Activated effector memory CD4-positive, alpha-beta T cell treated with Interleukin-2 at 50 U/mL for 16 hours (primary cell): ENCODE data around the gene SLA2.
"Not testable (repeated sequence)": the region's sequence is repeated elsewhere in the genome, so short reads cannot be mapped to it uniquely, and the experiment has no call there.

ENCODE experiments used
- DNase-seq: peaks from one replicate; pipeline ENCODE4 v3.0.0-alpha.2; 2020

SLA2 gene

DNA sequence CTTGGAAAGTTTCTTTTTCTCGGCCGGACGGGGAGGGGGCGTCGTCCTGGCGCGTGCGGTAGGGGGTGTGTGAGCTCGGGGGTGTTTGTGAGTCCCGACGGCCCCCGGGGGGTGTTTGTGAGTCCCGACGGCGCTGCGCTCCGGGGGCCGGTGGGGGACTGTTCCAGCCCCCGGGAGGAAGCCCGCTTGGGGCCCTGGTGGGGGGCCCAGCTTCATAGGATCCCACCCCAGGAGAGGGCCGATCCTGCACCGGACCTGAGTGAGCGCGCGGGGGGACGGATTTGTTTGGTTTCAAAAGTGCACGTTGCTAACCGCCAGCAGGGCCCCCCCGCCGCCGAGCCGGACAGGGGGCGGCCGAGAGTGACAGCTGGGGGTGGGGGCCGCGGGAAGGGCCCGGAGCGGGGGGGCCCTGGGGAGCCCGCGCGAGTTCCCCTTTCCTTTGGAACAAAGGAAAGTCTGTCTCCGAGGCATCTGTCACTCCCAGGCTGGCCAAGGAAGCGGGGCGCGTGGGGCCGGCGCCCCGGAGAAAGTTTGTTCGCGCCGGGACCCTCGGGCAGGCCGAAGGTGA is 72.1 kb downstream of the SLA2 start:
- DNase-seq = no peak

DNA sequence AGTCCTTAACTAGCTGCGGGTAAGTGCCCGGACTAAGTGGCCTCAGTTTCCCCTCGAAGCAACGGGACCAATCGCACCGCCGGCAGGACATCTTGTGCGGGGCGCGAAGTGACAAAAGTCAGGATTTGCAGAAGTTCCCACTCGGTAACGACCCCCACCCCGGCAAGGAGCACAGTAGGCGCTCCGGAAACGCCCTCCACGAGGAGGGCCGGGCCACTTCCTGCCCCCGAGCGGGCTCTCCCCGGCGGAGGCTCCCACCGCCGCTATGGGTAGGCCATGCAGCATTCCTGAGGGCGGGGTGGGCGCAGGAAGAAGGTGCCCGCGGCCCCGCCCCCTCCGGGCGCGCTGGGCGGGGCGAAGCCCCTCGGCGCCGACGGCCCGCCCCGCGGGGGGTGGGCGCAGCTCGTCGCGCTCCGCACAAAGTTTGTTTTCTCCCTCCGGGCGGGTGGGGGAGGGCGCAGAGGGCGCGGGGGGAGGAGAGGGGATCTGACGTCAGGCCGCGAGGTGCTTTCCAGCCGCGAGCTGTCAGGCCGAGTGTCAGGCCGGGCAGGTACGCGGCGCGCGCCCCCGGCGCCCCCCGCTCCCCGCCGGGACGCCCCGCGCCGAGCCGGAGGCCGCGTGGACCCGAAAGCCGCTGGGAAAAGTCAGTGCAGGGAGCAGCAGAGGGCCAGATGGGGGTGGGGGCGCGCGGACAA is 72.7 kb downstream of the SLA2 start, which contains the start of gene TGIF2:
TGIF2 (plus strand) TSS at position 495 of the 695 bp plus-strand sequence. CDS start 5,178 bp downstream, outside the sequence.
- peak; percentile 80 for DNase-seq

GRCh38 chr20:36572701-36573102 is 73.3 kb downstream of the SLA2 start:
- peak; percentile 45 for DNase-seq

- DNase-seq = no peak
Observed at GRCh38 chr20:36571564-36572504, 74.2 kb downstream of the SLA2 start.

DNA sequence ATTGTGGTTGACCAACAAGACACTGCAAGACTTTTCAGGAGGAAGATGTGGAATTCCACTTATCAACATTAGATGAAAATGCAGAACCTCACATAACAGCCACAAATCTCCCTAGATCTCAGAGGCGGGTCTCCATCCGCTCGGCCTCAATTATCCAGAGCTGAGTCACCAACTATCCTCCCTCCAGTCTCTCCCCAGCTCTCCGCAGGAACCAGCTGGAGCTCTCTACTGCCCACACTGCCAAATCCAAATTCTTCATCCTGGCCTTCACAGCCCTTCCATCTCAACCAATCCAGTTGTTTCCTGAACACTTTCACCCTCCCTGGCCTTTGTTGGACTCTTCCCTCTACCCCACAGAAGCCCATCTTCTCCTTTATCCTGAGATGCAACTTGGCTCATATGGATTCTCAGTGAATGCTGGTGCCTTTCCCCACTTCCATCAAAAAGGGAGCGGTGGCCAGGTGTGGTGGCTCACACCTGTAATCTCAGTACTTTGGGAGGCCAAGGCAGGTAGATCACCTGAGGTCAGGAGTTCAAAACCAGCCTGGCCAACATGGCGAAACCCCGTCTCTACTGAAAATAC is 76.1 kb downstream of the SLA2 start:
- DNase-seq = no peak

DNA sequence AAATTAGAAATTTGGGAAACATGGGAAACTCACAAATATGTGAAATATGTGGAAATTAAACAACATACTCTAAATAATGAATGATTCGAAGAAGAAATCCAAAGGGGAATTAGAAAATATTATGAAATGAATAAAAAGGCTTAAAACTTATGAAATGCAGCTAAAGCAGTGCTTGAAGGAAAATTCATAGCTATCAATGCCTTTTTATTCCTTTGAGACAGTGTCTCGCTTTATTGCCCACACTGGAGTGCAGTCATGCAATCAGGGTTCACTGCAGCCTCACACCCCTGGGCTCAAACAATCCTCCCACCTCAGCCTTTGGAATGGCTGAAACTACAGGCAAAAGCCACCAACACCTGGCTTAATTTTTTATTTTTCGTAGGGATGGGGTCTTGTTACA is 80.5 kb downstream of the SLA2 start:
- DNase-seq = no peak

- DNase-seq = not testable (repeated sequence)
Observed at GRCh38 chr20:36564726-36565121, 81.3 kb downstream of the SLA2 start.

GRCh38 chr20:36564078-36564725 is 81.8 kb downstream of the SLA2 start:
- not testable (repeated sequence) for DNase-seq

DNA sequence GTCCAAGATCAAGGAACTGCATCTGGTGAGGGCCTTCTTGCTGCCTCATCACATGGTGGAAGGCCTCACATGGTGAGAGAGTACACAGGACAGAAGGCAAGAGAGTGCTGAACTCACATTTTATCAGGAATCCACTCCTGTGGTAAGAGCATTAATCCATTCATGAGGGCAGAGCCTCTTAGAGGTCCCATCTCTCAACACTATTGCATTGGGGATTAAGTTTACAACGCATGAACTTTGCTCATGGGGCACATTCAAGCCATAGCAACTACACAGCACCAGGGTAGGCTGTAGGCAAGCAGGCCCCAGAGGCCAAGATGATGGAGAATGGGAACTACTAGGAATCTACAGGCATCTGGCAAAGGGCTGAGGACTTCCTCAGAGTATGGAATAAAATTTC is 82.6 kb downstream of the SLA2 start:
- DNase-seq = no peak

- no peak for DNase-seq
Observed at GRCh38 chr20:36562724-36563123, 83.3 kb downstream of the SLA2 start.
